SK-N-SH treated with all-trans-retinoic acid at 6 μM for 48 hours (cell line): ENCODE data around the gene WHRN.

ENCODE experiments used
- ARNTL ChIP-seq: fragments of 450-650 bp; formaldehyde crosslinking; IDR thresholded peaks from 2 replicates; pipeline ENCODE4 v1.5.0; 2020; ENCODE audit warnings: low read depth, mild to moderate bottlenecking, moderate library complexity, borderline replicate concordance
- CSDC2 ChIP-seq: fragments of 250-450 bp; sonication (Bioruptor Pico); IDR thresholded peaks from 2 replicates; pipeline ENCODE4 v1.5.0; 2020; ENCODE audit warnings: mild to moderate bottlenecking, moderate library complexity
- GLIS3 ChIP-seq: fragments of 250-450 bp; sonication (Bioruptor Pico); IDR thresholded peaks from 2 replicates; pipeline ENCODE4 v1.5.0; 2020; ENCODE audit warnings: mild to moderate bottlenecking, moderate library complexity
- ISL1 ChIP-seq: fragments of 250-450 bp; sonication (Bioruptor Pico); IDR thresholded peaks from 2 replicates; pipeline ENCODE4 v2.1.2; 2022; ENCODE audit warnings: mild to moderate bottlenecking, moderate library complexity
- PATZ1 ChIP-seq: fragments of 250-450 bp; sonication (Bioruptor Pico); IDR thresholded peaks from 2 replicates; pipeline ENCODE4 v1.8.0; 2020; ENCODE audit warnings: mild to moderate bottlenecking, moderate library complexity, borderline replicate concordance
- POU6F1 ChIP-seq: fragments of 250-450 bp; sonication (Bioruptor Pico); IDR thresholded peaks from 2 replicates; pipeline ENCODE4 v1.8.0; 2021; ENCODE audit warnings: low read depth, mild to moderate bottlenecking, moderate library complexity, borderline replicate concordance
- PPARA ChIP-seq: fragments of 250-450 bp; sonication (Bioruptor Pico); IDR thresholded peaks from 2 replicates; pipeline ENCODE4 v1.5.0; 2020; ENCODE audit warnings: mild to moderate bottlenecking, borderline replicate concordance
- RARB ChIP-seq: fragments of 250-450 bp; sonication (Bioruptor Pico); IDR thresholded peaks from 2 replicates; pipeline ENCODE4 v1.8.0; 2021; ENCODE audit warnings: mild to moderate bottlenecking, moderate library complexity
- TOX ChIP-seq: fragments of 250-450 bp; sonication (Bioruptor Pico); IDR thresholded peaks from 2 replicates; pipeline ENCODE4 v1.8.0; 2021; ENCODE audit warnings: mild to moderate bottlenecking, moderate library complexity, borderline replicate concordance
- TSHZ2 ChIP-seq: fragments of 250-450 bp; sonication (Bioruptor Pico); IDR thresholded peaks from 2 replicates; pipeline ENCODE4 v1.5.0; 2020; ENCODE audit warnings: mild to moderate bottlenecking, moderate library complexity
- ZFP3 ChIP-seq: fragments of 250-450 bp; sonication (Bioruptor Pico); IDR thresholded peaks from 2 replicates; pipeline ENCODE4 v1.5.0; 2020; ENCODE audit warnings: mild to moderate bottlenecking, moderate library complexity
- ZFP30 ChIP-seq: fragments of 450-650 bp; formaldehyde crosslinking; IDR thresholded peaks from 2 replicates; pipeline ENCODE4 v1.5.0; 2022; ENCODE audit warnings: mild to moderate bottlenecking, moderate library complexity
- ZNF70 ChIP-seq: fragments of 450-650 bp; formaldehyde crosslinking; IDR thresholded peaks from 2 replicates; pipeline ENCODE4 v1.5.0; 2020; ENCODE audit warnings: mild to moderate bottlenecking, moderate library complexity

GRCh38 chr9:114491430-114492003 is 13.8 kb downstream of the WHRN start:
- TF ChIP-seq RARB (no peak), PPARA (CRISPR knock-in tag) (no peak), TSHZ2 (CRISPR knock-in tag) (no peak), ZFP30 (no peak), ISL1 (no peak), PATZ1 (CRISPR knock-in tag) (no peak), POU6F1 (no peak), ZNF70 (CRISPR knock-in tag) (no peak), TOX (CRISPR knock-in tag) (no peak), ZFP3 (CRISPR knock-in tag) (no peak), GLIS3 (CRISPR knock-in tag) (no peak), ARNTL (no peak), CSDC2 (CRISPR knock-in tag) (no peak)
